Vein endothelial cell (primary cell): ENCODE results near the gene NUP43. TPM values are rescaled to one million over a fixed set of nuclear protein-coding genes. Genes with fewer than 3 reads are reported as not detected.

Experiments used
- total RNA-seq: library from RNA; depleted of rRNA; stranded (reverse); fragments of >200 nt; gene quantifications from 2 replicates; pipeline ENCODE4 v1.2.3, GENCODE V29; 2012

Gene NUP43
- total RNA-seq: 31.0 and 54.1 TPM in 2 replicates

GRCh38 chr6:149746147-149746946 is at the start of gene NUP43:
Gene NUP43 (minus strand): TSS chr6:149746529. CDS start chr6:149746495, 34 bp downstream.

GRCh38 chr6:149749594-149750135 is 3.3 kb upstream of the NUP43 start, which contains the start of gene PCMT1:
Gene PCMT1 (plus strand): TSS chr6:149749741. CDS start chr6:149749902, 161 bp downstream.

GRCh38 chr6:149717588-149718458 is 28.5 kb downstream of the NUP43 start, which contains the start of gene LATS1:
Gene LATS1 (minus strand): TSS chr6:149718101. CDS start chr6:149702126, 15,975 bp downstream.

Other genes with a start within 250 kb of the NUP43 start
- 27.1 and 32.8 TPM in 2 replicates for gene PPIL4, start 200.5 kb downstream of the NUP43 start, total RNA-seq
- gene GINM1, start 180.2 kb downstream of the NUP43 start, total RNA-seq: 40.8 and 48.0 TPM in 2 replicates
- gene KATNA1, start 97.8 kb downstream of the NUP43 start, total RNA-seq: 16.3 and 27.7 TPM in 2 replicates
- 26.8 and 27.4 TPM in 2 replicates for gene LATS1, start 28.4 kb downstream of the NUP43 start, total RNA-seq
- 128 and 154 TPM in 2 replicates for gene PCMT1, start 3.2 kb upstream of the NUP43 start, total RNA-seq
- 13.7 and 20.3 TPM in 2 replicates for gene LRP11, start 117.8 kb upstream of the NUP43 start, total RNA-seq
- 0.29 and 0.33 TPM in 2 replicates for gene RAET1E, start 151.6 kb upstream of the NUP43 start, total RNA-seq
- gene RAET1G, start 176.6 kb upstream of the NUP43 start, total RNA-seq: 0.29 and 0.33 TPM in 2 replicates
- gene ULBP2, start 195.5 kb upstream of the NUP43 start, total RNA-seq: 6.2 and 8.0 TPM in 2 replicates
- gene ULBP1, start 217.4 kb upstream of the NUP43 start, total RNA-seq: 0.57 and 0.65 TPM in 2 replicates